GM12878 (cell line): Measurements from ENCODE around the gene CYS1. TPM values are rescaled to one million over a fixed set of nuclear protein-coding genes. Genes with fewer than 3 reads are reported as not detected.

Experiments
- ASH2L ChIP-seq: fragments of 300-600, 200-600 bp; sonication (generic); IDR thresholded peaks from 2 replicates; pipeline ENCODE4 v1.6.1; 2017; ENCODE audit warnings: low read depth, mild to moderate bottlenecking, borderline replicate concordance
- BCL3 ChIP-seq: IDR thresholded peaks from 2 replicates; pipeline ENCODE4 v1.6.1; 2011; ENCODE audit warnings: borderline replicate concordance, low read depth, mild to moderate bottlenecking, moderate library complexity, low read length; ENCODE audit not compliant: insufficient read depth, poor library complexity, severe bottlenecking
- BHLHE40 ChIP-seq, 2 experiments: fragments of 450-650 bp in 1 of 2; IDR thresholded peaks; 2 replicates each; pipeline ENCODE4 v1.6.1; 2011 to 2017; ENCODE audit warnings: low read depth in 2 of 2, borderline replicate concordance in 1 of 2, improper control_type of control experiment in 1 of 2, low read length in 1 of 2, mild to moderate bottlenecking in 1 of 2
- CTCF ChIP-seq, 3 experiments: IDR thresholded peaks in 2 of 3; conservative IDR thresholded peaks in 1 of 3; 2 replicates each; pipeline ENCODE4 v1.5.1; 2011; ENCODE audit warnings: low read depth in 3 of 3, low read length in 3 of 3, mild to moderate bottlenecking in 3 of 3, control low read depth in 2 of 3, moderate library complexity in 2 of 3, inconsistent platforms in 1 of 3, mixed read lengths in 1 of 3; ENCODE audit not compliant: control insufficient read depth in 2 of 3, insufficient read depth in 1 of 3; ENCODE audit errors: extremely low read depth in 1 of 3
- DPF2 ChIP-seq: fragments of 450-650 bp; IDR thresholded peaks from 2 replicates; pipeline ENCODE4 v1.6.1; 2017; ENCODE audit warnings: mild to moderate bottlenecking
- NRF1 ChIP-seq: conservative IDR thresholded peaks from 2 replicates; pipeline ENCODE4 v1.6.1; 2011; ENCODE audit warnings: mild to moderate bottlenecking, low read depth, low read length, improper control_type of control experiment
- RAD21 ChIP-seq: IDR thresholded peaks from 2 replicates; pipeline ENCODE4 v1.6.1; 2011; ENCODE audit warnings: mild to moderate bottlenecking, low read depth, low read length, moderate library complexity; ENCODE audit not compliant: insufficient read depth
- SMC3 ChIP-seq: IDR thresholded peaks from 2 replicates; pipeline ENCODE4 v1.6.1; 2011; ENCODE audit warnings: low read length, improper control_type of control experiment, borderline replicate concordance
- SREBF1 ChIP-seq: IDR thresholded peaks from 2 replicates; pipeline ENCODE4 v1.6.1; 2012; ENCODE audit warnings: mild to moderate bottlenecking, low read length
- STAT1 ChIP-seq: fragments of 450-650 bp; conservative IDR thresholded peaks from 2 replicates; pipeline ENCODE4 v1.6.1; 2014; ENCODE audit warnings: antibody characterized with exemption, mild to moderate bottlenecking
- TBL1XR1 ChIP-seq: IDR thresholded peaks from 2 replicates; pipeline ENCODE4 v1.6.1; 2012; ENCODE audit warnings: low read depth, low read length, improper control_type of control experiment
- ZBTB4 ChIP-seq: fragments of 450-650 bp; formaldehyde crosslinking; IDR thresholded peaks from 2 replicates; pipeline ENCODE4 v1.4.0; 2022; ENCODE audit warnings: mild to moderate bottlenecking, moderate library complexity
- ZNF24 ChIP-seq: fragments of 450-650 bp; IDR thresholded peaks from 2 replicates; pipeline ENCODE4 v1.6.1; 2017; ENCODE audit warnings: antibody characterized with exemption, mild to moderate bottlenecking
- ZNF274 ChIP-seq: IDR thresholded peaks from one replicate; pipeline ENCODE4 v1.8.0; 2011; ENCODE audit not compliant: insufficient read length, insufficient read depth
- ZSCAN29 ChIP-seq: fragments of 450-650 bp; IDR thresholded peaks from 2 replicates; pipeline ENCODE4 v1.6.1; 2017; ENCODE audit warnings: mild to moderate bottlenecking, moderate library complexity
- polyA plus RNA-seq, 11 experiments: library from polyadenylated mRNA; depleted of rRNA in 4 of 11; unstranded in 6 of 11; stranded (reverse) in 5 of 11; fragments of >200 nt; fragmentation: Nextera tagmentation in 4 of 11; fragmentation: Illumina TruSeq in 1 of 11; extraction: Ambion mirVana in 4 of 11; extraction: Trizol in 1 of 11; gene quantifications; 1 replicate in 1 of 11; 2 replicates in 10 of 11; pipeline versions ENCODE4 v1.2.1 to v1.2.3, GENCODE V29; 2011 to 2016; ENCODE audit warnings: inconsistent platforms in 2 of 11, missing spikeins in 2 of 11, low read depth in 1 of 11
- total RNA-seq, 4 experiments: library from RNA; depleted of rRNA in 3 of 4; stranded (reverse); fragments of >200 nt in 3 of 4; fragmentation: Illumina TruSeq in 1 of 4; extraction: Trizol in 1 of 4; gene quantifications; 2 replicates each; pipeline versions ENCODE4 v1.2.1 to v1.2.3, GENCODE V29; 2013 to 2021
- TF ChIP-seq, protein P1 (sequence below): fragments of 450-650 bp; IDR thresholded peaks from 2 replicates; pipeline ENCODE4 v1.6.1; 2017; ENCODE audit warnings: mild to moderate bottlenecking, low read depth, inconsistent platforms; ENCODE audit not compliant: poor library complexity, severe bottlenecking
- TF ChIP-seq, protein P2 (sequence below): fragments of 450-650 bp; IDR thresholded peaks from 2 replicates; pipeline ENCODE4 v1.6.1; 2018; ENCODE audit warnings: borderline replicate concordance, mild to moderate bottlenecking; ENCODE audit not compliant: partially characterized antibody

The CYS1 gene
- total and polyA plus RNA-seq, 10 of the 15 experiments (the other 5 are each of a cell fraction or from before 2014, with no cell fraction given), result 0.35 to 6.4 (median 2.5) TPM

DNA sequence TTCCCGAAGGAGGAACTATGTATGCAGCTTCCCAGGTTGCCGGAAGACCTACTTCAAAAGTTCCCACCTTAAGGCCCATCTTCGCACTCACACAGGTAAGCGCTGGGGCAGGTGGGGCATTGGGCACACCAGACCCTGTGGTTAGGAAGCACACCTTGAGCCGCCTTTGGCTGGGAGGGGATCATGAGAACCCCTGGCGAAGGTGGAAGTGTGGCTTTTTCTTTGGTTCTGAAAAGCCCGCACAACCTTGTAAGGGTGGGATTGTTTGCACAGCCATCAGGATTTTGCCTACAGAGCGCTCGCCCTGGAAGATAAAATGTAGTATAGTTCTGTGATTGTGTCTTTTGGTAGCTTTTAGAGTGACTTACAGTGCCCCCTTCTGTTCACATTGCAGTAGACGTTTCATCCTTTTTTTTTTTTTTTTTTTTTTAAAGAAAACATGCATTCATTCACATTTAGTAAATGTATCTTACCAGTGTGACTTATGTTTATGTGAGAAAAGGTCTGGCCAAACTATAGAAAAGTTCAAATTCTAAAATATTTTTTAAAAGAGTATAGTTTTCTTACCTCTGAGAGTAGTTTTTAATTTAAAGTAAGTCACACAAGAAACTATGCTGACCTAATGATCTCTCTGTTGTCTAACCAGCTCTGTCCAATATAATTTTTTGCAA is 31.6 kb downstream of the CYS1 start (continued):
- TF ChIP-seq BCL3 (no peak), DPF2 (no peak), RAD21 (peak; percentile 72), ZSCAN29 (no peak), TBL1XR1 (no peak), ZNF24 (0 out of 2 replicates have a peak, but pooled peaks have one; percentile 30), CTCF (IDR thresholded peaks at IDR 0.05 in 2 of 3, conservative IDR thresholded peaks at IDR 0.05 in 1 of 3; ENCODE audit: control insufficient read depth in 2 of 3, extremely low read depth in 1 of 3, insufficient read depth in 1 of 3, low read depth in 3 of 3, low read length in 3 of 3) (peak; percentile 53 to 73 (median 58)), ASH2L (no peak), STAT1 (no peak), SMC3 (peak; percentile 76; the same call in 1 of the 2 replicates), ZNF274 (no peak), SREBF1 (no peak), BHLHE40 (IDR thresholded peaks at IDR 0.05; ENCODE audit: borderline replicate concordance in 1 of 2, low read depth in 2 of 2, low read length in 1 of 2) (no peak), NRF1 (no peak), ZBTB4 (no peak)
- TF ChIP-seq, protein P1, sequence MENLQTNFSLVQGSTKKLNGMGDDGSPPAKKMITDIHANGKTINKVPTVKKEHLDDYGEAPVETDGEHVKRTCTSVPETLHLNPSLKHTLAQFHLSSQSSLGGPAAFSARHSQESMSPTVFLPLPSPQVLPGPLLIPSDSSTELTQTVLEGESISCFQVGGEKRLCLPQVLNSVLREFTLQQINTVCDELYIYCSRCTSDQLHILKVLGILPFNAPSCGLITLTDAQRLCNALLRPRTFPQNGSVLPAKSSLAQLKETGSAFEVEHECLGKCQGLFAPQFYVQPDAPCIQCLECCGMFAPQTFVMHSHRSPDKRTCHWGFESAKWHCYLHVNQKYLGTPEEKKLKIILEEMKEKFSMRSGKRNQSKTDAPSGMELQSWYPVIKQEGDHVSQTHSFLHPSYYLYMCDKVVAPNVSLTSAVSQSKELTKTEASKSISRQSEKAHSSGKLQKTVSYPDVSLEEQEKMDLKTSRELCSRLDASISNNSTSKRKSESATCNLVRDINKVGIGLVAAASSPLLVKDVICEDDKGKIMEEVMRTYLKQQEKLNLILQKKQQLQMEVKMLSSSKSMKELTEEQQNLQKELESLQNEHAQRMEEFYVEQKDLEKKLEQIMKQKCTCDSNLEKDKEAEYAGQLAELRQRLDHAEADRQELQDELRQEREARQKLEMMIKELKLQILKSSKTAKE, result no peak
- TF ChIP-seq, protein P2, sequence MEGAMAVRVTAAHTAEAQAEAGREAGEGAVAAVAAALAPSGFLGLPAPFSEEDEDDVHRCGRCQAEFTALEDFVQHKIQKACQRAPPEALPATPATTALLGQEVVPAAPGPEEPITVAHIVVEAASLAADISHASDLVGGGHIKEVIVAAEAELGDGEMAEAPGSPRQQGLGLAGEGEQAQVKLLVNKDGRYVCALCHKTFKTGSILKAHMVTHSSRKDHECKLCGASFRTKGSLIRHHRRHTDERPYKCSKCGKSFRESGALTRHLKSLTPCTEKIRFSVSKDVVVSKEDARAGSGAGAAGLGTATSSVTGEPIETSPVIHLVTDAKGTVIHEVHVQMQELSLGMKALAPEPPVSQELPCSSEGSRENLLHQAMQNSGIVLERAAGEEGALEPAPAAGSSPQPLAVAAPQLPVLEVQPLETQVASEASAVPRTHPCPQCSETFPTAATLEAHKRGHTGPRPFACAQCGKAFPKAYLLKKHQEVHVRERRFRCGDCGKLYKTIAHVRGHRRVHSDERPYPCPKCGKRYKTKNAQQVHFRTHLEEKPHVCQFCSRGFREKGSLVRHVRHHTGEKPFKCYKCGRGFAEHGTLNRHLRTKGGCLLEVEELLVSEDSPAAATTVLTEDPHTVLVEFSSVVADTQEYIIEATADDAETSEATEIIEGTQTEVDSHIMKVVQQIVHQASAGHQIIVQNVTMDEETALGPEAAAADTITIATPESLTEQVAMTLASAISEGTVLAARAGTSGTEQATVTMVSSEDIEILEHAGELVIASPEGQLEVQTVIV, result no peak
